ENCODE results near the gene MPST. TPM values are rescaled to one million over a fixed set of nuclear protein-coding genes. Genes with fewer than 3 reads are reported as not detected.

MPST gene
- 134 TPM for polyA plus RNA-seq
- long read RNA-seq, donor 1, transcript MPST-206 (3 exons, 1,331 nt) = major isoform, 26 of 104 reads
- long read RNA-seq, donor 1, transcript MPST-203 (3 exons, 1,345 nt) = minor isoform, 15 of 104 reads
- long read RNA-seq, donor 1, partial matches to known transcripts = 62 of 104 reads
- long read RNA-seq, donor 1, other reads (novel, unspliced or antisense) = 0 of 104 reads
- long read RNA-seq, donor 2, full-length matches to known transcripts = 43 of 94 reads
- long read RNA-seq, donor 2, partial matches to known transcripts = 51 of 94 reads
- long read RNA-seq, donor 2, other reads (novel, unspliced or antisense) = 0 of 94 reads
- long read RNA-seq, donor 3, full-length matches to known transcripts = 76 of 243 reads
- long read RNA-seq, donor 3, partial matches to known transcripts = 167 of 243 reads
- long read RNA-seq, donor 3, other reads (novel, unspliced or antisense) = 0 of 243 reads
- long read RNA-seq, donor 4, partial matches to known transcripts = 23 of 25 reads
- long read RNA-seq, donor 4, other reads (novel, unspliced or antisense) = 0 of 25 reads
- long read RNA-seq, donor 5, full-length matches to known transcripts = 47 of 90 reads
- long read RNA-seq, donor 5, partial matches to known transcripts = 43 of 90 reads
- long read RNA-seq, donor 5, other reads (novel, unspliced or antisense) = 0 of 90 reads
- long read RNA-seq, donor 6, full-length matches to known transcripts = 53 of 116 reads
- long read RNA-seq, donor 6, partial matches to known transcripts = 63 of 116 reads
- long read RNA-seq, donor 6, other reads (novel, unspliced or antisense) = 0 of 116 reads
- long read RNA-seq, donor 7, transcript MPST-203 (3 exons, 1,345 nt) = minor isoform, 6 of 32 reads
- long read RNA-seq, donor 7, transcript MPST-206 (3 exons, 1,331 nt) = major isoform, 10 of 32 reads
- long read RNA-seq, donor 7, partial matches to known transcripts = 15 of 32 reads
- long read RNA-seq, donor 7, other reads (novel, unspliced or antisense) = 0 of 32 reads
- long read RNA-seq, donor 8, transcript MPST-206 (3 exons, 1,331 nt) = major isoform, 24 of 98 reads
- long read RNA-seq, donor 8, transcript MPST-203 (3 exons, 1,345 nt) = minor isoform, 20 of 98 reads
- long read RNA-seq, donor 8, partial matches to known transcripts = 52 of 98 reads
- long read RNA-seq, donor 8, other reads (novel, unspliced or antisense) = 0 of 98 reads
- long read RNA-seq, donor 9, transcript MPST-206 (3 exons, 1,331 nt) = major isoform, 19 of 87 reads
- long read RNA-seq, donor 9, transcript MPST-203 (3 exons, 1,345 nt) = minor isoform, 16 of 87 reads
- long read RNA-seq, donor 9, partial matches to known transcripts = 50 of 87 reads
- long read RNA-seq, donor 9, other reads (novel, unspliced or antisense) = 0 of 87 reads
- long read RNA-seq, donor 10, transcript MPST-203 (3 exons, 1,345 nt) = major isoform, 29 of 395 reads
- long read RNA-seq, donor 10, transcript MPST-206 (3 exons, 1,331 nt) = minor isoform, 28 of 395 reads
- long read RNA-seq, donor 10, partial matches to known transcripts = 330 of 395 reads
- long read RNA-seq, donor 10, other reads (novel, unspliced or antisense) = 6 of 395 reads
- long read RNA-seq, donor 11, transcript MPST-203 (3 exons, 1,345 nt) = major isoform, 27 of 83 reads
- long read RNA-seq, donor 11, transcript MPST-206 (3 exons, 1,331 nt) = minor isoform, 17 of 83 reads
- long read RNA-seq, donor 11, partial matches to known transcripts = 37 of 83 reads
- long read RNA-seq, donor 11, other reads (novel, unspliced or antisense) = 0 of 83 reads

DNA sequence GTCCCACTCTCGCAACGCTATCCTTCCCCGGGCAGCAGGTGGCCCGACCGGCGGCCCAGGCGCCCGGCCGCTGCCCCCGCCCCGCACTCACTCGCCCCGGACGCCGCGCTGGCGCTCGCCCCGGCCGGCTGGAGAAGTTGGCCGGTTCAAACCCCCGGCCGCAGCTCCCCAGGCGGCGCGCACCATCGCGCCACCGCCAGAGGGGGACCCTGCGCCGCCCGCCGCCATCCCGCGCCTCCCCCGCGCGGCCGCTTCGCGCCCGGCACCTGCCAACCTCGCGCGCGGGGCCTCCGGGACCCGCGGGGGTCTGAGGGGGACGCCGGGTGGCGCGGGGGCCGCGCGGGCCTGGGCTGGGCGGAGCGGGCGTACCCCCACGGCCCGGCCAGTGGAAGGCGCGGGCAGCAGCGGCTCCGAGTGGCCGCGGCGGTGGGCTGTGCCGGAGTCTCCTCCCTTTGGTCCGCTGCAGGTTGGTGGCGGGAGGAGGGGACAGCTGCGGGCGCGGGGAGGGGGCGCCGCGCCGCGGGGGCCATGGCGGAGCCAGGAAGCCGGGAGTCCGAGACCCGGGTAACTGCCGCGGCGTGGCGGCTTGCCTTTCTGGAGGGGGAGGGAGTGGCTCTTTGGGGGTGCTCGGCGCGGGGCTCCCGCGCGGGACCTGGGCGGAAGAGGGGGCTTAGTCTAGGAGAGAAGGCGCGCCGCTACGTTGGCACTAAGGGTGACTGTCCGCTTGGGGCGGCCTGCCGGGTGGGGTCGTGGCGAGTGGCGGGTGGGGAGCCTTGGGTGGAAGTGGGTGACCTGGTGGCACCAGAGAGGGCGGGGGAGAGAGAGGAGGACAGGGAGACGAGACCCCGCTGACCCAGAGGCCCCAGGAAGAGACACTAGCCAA, at the start of gene MPST, which contains the start of gene TST:
MPST (plus strand) TSS at position 434 of the 883 bp plus-strand sequence; CDS start at position 529, 95 bp downstream.
TST (minus strand) TSS at position 139 of the 883 bp plus-strand sequence. CDS start 715 bp downstream, outside the sequence.
- no CpG with 5 or more reads among the region's 107 CpGs for whole genome bisulfite sequencing (ENCODE audit: insufficient coverage, low lambda C conversion rate)
- H3K4me3 ChIP-seq (ENCODE audit: low read length) = peak within 1 kb of the TSS; percentile 90
- peak within 1 kb of the TSS; percentile 93 for H3K27ac ChIP-seq (ENCODE audit: low read length)
- H3K4me1 ChIP-seq (ENCODE audit: control insufficient read depth, insufficient read depth, low read length) = peaks cover 61% of the 10 kb centered on the region
- H3K36me3 ChIP-seq (ENCODE audit: control insufficient read depth, insufficient read depth, low read length) = peaks cover 24% of the 10 kb centered on the region
- peak; percentile 73 to 84 for DNase-seq
- H3K9me3 ChIP-seq (ENCODE audit: control insufficient read depth, low read depth, low read length) = peaks cover 8% of the 10 kb centered on the region
- no peaks in the 10 kb centered on the region for H3K27me3 ChIP-seq (ENCODE audit: control insufficient read depth, insufficient read depth, low read length)

- no CpG with 5 or more reads among the region's 19 CpGs for WGBS (ENCODE audit: insufficient coverage, low lambda C conversion rate)
- Histone ChIP-seq H3K4me1 (ENCODE audit: control insufficient read depth, insufficient read depth, low read length) (no peaks in the 10 kb centered on the region), H3K27me3 (ENCODE audit: control insufficient read depth, insufficient read depth, low read length) (peaks cover 5% of the 10 kb centered on the region), H3K27ac (ENCODE audit: low read length) (no peak overlapping the region), H3K4me3 (ENCODE audit: low read length) (no peak overlapping the region), H3K36me3 (ENCODE audit: control insufficient read depth, insufficient read depth, low read length) (no peaks in the 10 kb centered on the region), H3K9me3 (ENCODE audit: control insufficient read depth, low read depth, low read length) (no peaks in the 10 kb centered on the region)
- no peak for DNase-seq
These were observed 48.0 kb upstream of the MPST start for GRCh38 chr22:36971341-36972125.

- H3K9me3 ChIP-seq (ENCODE audit: control insufficient read depth, low read depth, low read length) = no peaks in the 10 kb centered on the region
- no peak for DNase-seq
- H3K27me3 ChIP-seq (ENCODE audit: control insufficient read depth, insufficient read depth, low read length) = peaks cover 13% of the 10 kb centered on the region
- no peak overlapping the region for H3K4me3 ChIP-seq (ENCODE audit: low read length)
- no peaks in the 10 kb centered on the region for H3K36me3 ChIP-seq (ENCODE audit: control insufficient read depth, insufficient read depth, low read length)
- H3K4me1 ChIP-seq (ENCODE audit: control insufficient read depth, insufficient read depth, low read length) = peaks cover 5% of the 10 kb centered on the region
- no peak overlapping the region for H3K27ac ChIP-seq (ENCODE audit: low read length)
- 100% methylated on average over 1 of the region's 4 CpGs for WGBS (ENCODE audit: insufficient coverage, low lambda C conversion rate)
These were observed 42.9 kb upstream of the MPST start for GRCh38 chr22:36976606-36977005.

- WGBS (ENCODE audit: insufficient coverage, low lambda C conversion rate) = no CpG with 5 or more reads among the region's 13 CpGs
- DNase-seq = peak; percentile 53 to 67
- Histone ChIP-seq H3K9me3 (ENCODE audit: control insufficient read depth, low read depth, low read length) (no peaks in the 10 kb centered on the region), H3K4me3 (ENCODE audit: low read length) (peak overlapping the region; percentile 41), H3K4me1 (ENCODE audit: control insufficient read depth, insufficient read depth, low read length) (peaks cover 5% of the 10 kb centered on the region), H3K27me3 (ENCODE audit: control insufficient read depth, insufficient read depth, low read length) (peaks cover 13% of the 10 kb centered on the region), H3K27ac (ENCODE audit: low read length) (no peak overlapping the region), H3K36me3 (ENCODE audit: control insufficient read depth, insufficient read depth, low read length) (no peaks in the 10 kb centered on the region)
These were observed 42.1 kb upstream of the MPST start for GRCh38 chr22:36977401-36977861.

- Histone ChIP-seq H3K4me3 (ENCODE audit: low read length) (peak overlapping the region; percentile 41), H3K4me1 (ENCODE audit: control insufficient read depth, insufficient read depth, low read length) (peaks cover 8% of the 10 kb centered on the region), H3K27ac (ENCODE audit: low read length) (no peak overlapping the region), H3K9me3 (ENCODE audit: control insufficient read depth, low read depth, low read length) (no peaks in the 10 kb centered on the region), H3K36me3 (ENCODE audit: control insufficient read depth, insufficient read depth, low read length) (no peaks in the 10 kb centered on the region), H3K27me3 (ENCODE audit: control insufficient read depth, insufficient read depth, low read length) (peaks cover 13% of the 10 kb centered on the region)
- WGBS (ENCODE audit: insufficient coverage, low lambda C conversion rate) = 13% methylated on average over 2 of the region's 18 CpGs
- DNase-seq = peak; percentile 82 to 83
These were observed 41.4 kb upstream of the MPST start for GRCh38 chr22:36977947-36978660.

- no peak for DNase-seq
- no peaks in the 10 kb centered on the region for H3K9me3 ChIP-seq (ENCODE audit: control insufficient read depth, low read depth, low read length)
- no peak overlapping the region for H3K4me3 ChIP-seq (ENCODE audit: low read length)
- WGBS (ENCODE audit: insufficient coverage, low lambda C conversion rate) = no CpG with 5 or more reads among the region's 13 CpGs
- no peaks in the 10 kb centered on the region for H3K36me3 ChIP-seq (ENCODE audit: control insufficient read depth, insufficient read depth, low read length)
- peaks cover 8% of the 10 kb centered on the region for H3K4me1 ChIP-seq (ENCODE audit: control insufficient read depth, insufficient read depth, low read length)
- no peak overlapping the region for H3K27ac ChIP-seq (ENCODE audit: low read length)
- peaks cover 13% of the 10 kb centered on the region for H3K27me3 ChIP-seq (ENCODE audit: control insufficient read depth, insufficient read depth, low read length)
These were observed 40.3 kb upstream of the MPST start for GRCh38 chr22:36979016-36979910.

DNA sequence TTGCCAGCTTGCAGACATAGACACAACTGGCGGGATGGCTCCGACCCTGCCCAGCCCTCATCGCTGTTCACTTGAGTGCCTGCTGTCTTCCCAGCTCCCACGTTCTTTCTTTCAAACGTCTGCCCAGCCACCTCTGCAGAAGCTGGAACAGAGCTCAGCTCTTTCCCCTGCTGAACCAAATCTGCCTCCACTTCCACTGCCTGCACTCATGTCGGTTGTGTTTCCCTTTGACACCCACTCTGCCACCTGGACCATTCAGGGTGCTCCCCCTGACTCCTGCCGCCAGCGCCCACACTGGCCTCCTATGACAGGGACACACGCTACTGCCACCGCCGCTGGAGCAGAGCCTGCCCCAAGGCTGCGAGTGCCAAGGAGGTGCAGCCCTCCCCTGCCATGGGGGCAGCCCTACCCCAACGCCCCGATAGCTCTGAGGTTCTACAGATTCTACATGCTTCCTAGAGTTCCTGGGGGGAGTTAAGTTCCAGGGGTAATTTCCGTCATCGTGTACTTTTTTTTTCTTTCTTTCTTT, 38.2 kb upstream of the MPST start:
- peaks cover 8% of the 10 kb centered on the region for H3K4me1 ChIP-seq (ENCODE audit: control insufficient read depth, insufficient read depth, low read length)
- WGBS (ENCODE audit: insufficient coverage, low lambda C conversion rate) = 63% methylated on average over 2 of the region's 16 CpGs
- no peaks in the 10 kb centered on the region for H3K36me3 ChIP-seq (ENCODE audit: control insufficient read depth, insufficient read depth, low read length)
- no peak for DNase-seq
- peaks cover 5% of the 10 kb centered on the region for H3K9me3 ChIP-seq (ENCODE audit: control insufficient read depth, low read depth, low read length)
- H3K27me3 ChIP-seq (ENCODE audit: control insufficient read depth, insufficient read depth, low read length) = peaks cover 13% of the 10 kb centered on the region
- no peak overlapping the region for H3K27ac ChIP-seq (ENCODE audit: low read length)
- no peak overlapping the region for H3K4me3 ChIP-seq (ENCODE audit: low read length)
